ENCODE data around the gene ZNF205.

- TF ChIP-seq PBX3 (IDR thresholded peaks at IDR 0.05) = no peak
- no peak for TF ChIP-seq CTCF (IDR thresholded peaks at IDR 0.05)
- TF ChIP-seq MXI1 (IDR thresholded peaks at IDR 0.05; ENCODE audit: low read depth, low read length) = no peak
- no peak for TF ChIP-seq EP300 (IDR thresholded peaks at IDR 0.05; ENCODE audit: borderline replicate concordance in 1 of 2, low read depth in 1 of 2, low read length in 1 of 2)
- no peak for TF ChIP-seq USF1 (IDR thresholded peaks at IDR 0.05; ENCODE audit: borderline replicate concordance, low read depth)
- TF ChIP-seq RFX5 (IDR thresholded peaks at IDR 0.05; ENCODE audit: low read length) = no peak
- TF ChIP-seq SMC3 (IDR thresholded peaks at IDR 0.05; ENCODE audit: low read depth, low read length) = no peak
- no peak for TF ChIP-seq EZH2phosphoT487 (IDR thresholded peaks at IDR 0.05; ENCODE audit: borderline replicate concordance, low read depth)
Measured at GRCh38 chr16:3133844-3134243, 21.5 kb downstream of the ZNF205 start.

Data from SK-N-SH (cell line).